Right lobe of liver (tissue), 4 donors: ENCODE data around the gene MRAP2.

ENCODE experiments used
- CTCF ChIP-seq, 4 donors: fragments of 200-600 bp in 3 of 4; fragments of 450-650 bp in 1 of 4; IDR thresholded peaks; one replicate each; pipeline versions ENCODE4 v1.5.1 to v1.8.0; 2016 to 2022; ENCODE audit warnings: antibody characterized with exemption in 4 of 4, mild to moderate bottlenecking in 2 of 4
- POLR2A ChIP-seq: fragments of 450-650 bp; IDR thresholded peaks from one replicate; pipeline ENCODE4 v1.6.1; 2017; ENCODE audit warnings: antibody characterized with exemption, mild to moderate bottlenecking
- donor health status: DM: no; HTN: no; CAD: no.
- donor health status: DM: no; HTN: no; CAD: no.
- donor health status: DM: no; HTN: yes; CAD: no.

- TF ChIP-seq CTCF (IDR thresholded peaks at IDR 0.05) (no peak), POLR2A (no peak)
These were observed 5.2 kb upstream of the MRAP2 start for GRCh38 chr6:84028350-84028749.
